Adrenal gland (tissue), 5 donors: ENCODE data around the gene KCNIP1.

Experiments
- CTCF ChIP-seq, 6 experiments: fragments of 450-650 bp in 4 of 6; fragments of 200-600 bp in 2 of 6; sonication (generic) in 1 of 6; IDR thresholded peaks; 1 replicate in 5 of 6; 2 replicates in 1 of 6; pipeline versions ENCODE4 v1.5.1 to v1.8.0; 2016 to 2021; ENCODE audit warnings: antibody characterized with exemption in 6 of 6, mild to moderate bottlenecking in 2 of 6, moderate library complexity in 1 of 6
- POLR2A ChIP-seq, 2 donors: fragments of 450-650 bp; IDR thresholded peaks; one replicate each; pipeline ENCODE4 v1.6.1; 2017; ENCODE audit warnings: antibody characterized with exemption in 2 of 2, mild to moderate bottlenecking in 2 of 2, moderate library complexity in 1 of 2
- donor health status: DM: no; HTN: no; CAD: no.

GRCh38 chr5:170720984-170721383 lies 217.2 kb downstream of the KCNIP1 start:
- TF ChIP-seq POLR2A (IDR thresholded peaks at IDR 0.05) (no peak), CTCF (IDR thresholded peaks at IDR 0.05) (no peak)
